Kidney capillary endothelial cell (primary cell): ENCODE measurements around the gene AFAP1L2.

Source experiments
- DNase-seq: peaks from one replicate; pipeline ENCODE4 v3.0.0-alpha.2; 2018; ENCODE audit warnings: low spot score

The AFAP1L2 gene

GRCh38 chr10:114311496-114312209, 92.6 kb downstream of the AFAP1L2 start:
- DNase-seq: no peak

- no peak for DNase-seq
Observed at GRCh38 chr10:114311023-114311422, 93.3 kb downstream of the AFAP1L2 start.

DNA sequence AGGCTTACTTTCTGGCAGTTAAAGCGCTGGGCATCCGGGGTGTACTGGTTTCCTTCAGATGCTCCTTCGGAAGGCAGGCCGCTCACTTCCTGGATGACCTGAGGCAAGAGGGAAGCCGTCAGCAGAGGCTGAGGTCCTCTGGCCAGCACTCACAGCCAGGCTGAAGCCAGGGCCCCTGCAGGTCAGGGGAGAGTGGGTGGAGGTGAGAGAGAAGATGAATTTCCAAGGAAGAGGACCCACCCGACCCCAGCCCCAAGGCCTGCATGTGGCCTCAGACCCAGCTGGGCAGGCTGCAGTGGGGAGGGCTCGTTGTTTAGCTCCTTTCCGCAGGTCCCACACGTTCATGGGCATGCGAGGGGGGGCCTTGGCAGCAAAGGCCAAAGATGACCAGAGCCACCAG, 94.0 kb downstream of the AFAP1L2 start:
- no peak for DNase-seq

- no peak for DNase-seq
Observed at GRCh38 chr10:114309364-114309651, 95.0 kb downstream of the AFAP1L2 start.

DNA sequence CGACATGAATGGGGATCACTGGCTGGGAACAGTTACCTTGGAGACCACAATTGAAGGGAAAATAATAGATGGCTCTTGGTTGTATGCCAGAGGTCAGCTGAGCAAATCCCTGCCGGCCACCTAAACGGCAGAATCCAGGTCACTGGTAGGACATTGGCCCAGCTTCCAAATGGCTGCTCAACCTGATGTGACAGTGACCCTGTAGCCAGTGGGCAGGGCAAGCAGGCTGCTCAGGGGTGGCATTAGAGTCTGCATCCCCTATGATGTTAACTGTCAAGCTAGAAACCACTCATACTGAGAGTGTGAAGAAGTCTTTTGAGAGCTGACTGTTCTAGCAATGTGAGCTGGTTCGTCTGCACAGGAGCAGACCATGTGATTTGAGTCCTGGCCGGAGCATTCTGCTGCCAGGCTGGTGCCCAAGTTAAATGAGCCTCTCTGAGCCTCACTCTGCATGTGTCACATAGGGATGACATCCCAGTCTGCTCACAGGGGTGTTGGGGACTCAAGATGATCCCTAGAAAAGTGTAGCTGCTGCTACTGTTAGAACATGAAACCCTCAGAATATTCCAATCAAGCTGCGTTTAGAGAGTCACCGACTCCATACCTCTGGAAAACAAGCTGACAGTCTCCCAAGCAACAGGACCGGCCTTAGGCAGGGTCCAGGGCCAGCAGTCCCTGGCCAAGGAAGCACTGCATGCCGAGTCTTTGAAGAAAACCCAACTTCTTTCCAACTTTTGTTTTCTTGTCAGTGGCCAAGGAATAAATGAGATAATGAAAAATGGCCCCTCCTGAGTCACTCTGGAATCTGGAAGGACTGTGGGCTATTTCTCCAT, 95.6 kb downstream of the AFAP1L2 start:
- DNase-seq: no peak

- DNase-seq: no peak
Observed at GRCh38 chr10:114307731-114308130, 96.6 kb downstream of the AFAP1L2 start.

DNA sequence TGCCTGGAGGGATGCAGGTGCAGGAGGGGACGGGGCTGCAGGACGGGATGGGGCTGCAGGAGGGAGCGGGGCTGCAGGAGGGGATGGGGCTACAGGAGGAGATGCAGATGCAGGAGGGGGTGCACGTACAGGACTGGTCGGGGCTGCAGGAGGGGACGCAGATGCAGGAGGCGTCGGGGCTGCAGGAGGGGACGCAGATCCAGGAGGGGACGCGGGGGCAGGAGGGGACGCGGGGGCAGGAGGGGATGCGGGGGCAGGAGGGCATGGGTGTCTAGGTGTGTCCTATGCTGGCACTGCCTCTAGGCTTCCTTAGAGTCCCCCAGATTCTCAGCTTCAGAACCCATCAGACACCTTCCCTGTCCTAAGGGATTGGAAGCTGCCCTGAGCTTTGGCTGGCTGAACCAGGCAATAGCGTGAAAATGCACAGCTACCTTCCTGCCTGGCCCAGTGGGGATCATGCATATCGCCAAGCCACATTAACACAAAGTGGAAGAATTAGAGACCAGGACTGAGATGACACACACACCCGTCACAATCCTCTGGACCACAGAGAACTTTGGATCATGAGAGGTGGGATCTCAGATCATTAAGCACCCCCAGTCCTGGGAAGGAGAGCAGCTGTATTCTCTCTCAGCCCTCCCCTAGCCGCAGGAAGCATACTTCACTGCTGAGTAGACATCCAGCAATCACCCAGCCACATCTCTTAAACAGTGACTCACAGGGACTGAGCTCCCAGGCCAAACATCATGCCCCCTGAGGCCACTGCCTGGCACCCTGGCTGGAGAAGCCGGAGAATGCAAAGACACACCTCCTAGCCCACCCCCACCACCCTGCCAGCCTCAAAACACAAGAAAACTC, 98.0 kb downstream of the AFAP1L2 start:
- DNase-seq: peak; percentile 33

DNA sequence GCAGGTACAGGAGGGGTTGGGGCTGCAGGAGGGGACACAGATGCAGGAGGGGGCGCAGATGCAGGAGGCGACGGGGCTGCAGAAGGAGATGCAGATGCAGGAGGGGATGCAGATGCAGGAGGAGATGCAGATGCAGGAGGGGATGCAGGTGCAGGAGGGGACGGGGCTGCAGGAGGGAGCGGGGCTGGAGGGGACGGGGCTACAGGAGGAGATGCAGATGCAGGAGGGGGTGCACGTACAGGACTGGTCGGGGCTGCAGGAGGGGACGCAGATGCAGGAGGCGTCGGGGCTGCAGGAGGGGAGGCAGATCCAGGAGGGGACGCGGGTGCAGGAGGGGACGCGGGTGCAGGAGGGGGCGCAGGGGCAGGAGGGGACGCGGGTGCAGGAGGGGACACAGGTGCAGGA, 98.8 kb downstream of the AFAP1L2 start:
- DNase-seq: no peak

DNA sequence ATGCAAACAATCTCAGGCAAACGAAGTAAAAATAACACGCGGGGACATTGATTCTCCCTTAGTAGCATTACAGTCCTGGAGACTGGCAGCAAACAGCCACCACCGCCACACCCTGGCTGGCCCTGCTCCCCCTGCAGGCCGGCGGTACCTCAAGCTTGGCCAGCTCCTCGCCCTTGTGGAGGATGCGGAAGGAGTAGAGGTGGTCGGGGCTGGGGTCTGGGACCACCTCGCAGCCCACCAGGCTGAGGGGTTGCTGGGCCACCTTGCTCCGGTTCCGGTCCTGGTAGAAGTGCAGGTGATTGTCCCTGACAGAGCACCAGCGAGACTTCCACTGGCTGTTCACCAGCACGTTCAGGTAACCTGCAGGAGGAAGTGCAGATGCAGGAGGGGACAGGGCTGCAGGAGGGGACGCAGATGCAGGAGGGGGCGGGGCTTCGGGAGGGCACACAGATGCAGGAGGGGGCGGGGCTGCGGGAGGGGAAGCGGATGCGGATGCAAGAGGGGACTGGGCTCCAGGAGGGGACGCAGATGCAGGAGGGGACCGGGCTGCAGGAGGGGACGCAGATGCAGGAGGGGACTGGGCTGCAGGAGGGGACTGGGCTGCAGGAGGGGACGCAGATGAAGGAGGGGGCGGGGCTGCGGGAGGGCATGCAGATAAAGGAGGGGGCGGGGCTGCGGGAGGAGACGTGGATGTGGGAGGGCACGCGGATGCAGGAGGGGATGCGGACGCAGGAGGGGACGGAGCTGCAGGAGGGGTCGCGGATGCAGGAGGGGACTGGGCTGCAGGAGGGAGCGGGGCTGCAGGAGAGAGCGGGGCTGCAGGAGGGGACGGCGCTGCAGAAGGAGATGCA, 99.5 kb downstream of the AFAP1L2 start:
- no peak for DNase-seq

DNA sequence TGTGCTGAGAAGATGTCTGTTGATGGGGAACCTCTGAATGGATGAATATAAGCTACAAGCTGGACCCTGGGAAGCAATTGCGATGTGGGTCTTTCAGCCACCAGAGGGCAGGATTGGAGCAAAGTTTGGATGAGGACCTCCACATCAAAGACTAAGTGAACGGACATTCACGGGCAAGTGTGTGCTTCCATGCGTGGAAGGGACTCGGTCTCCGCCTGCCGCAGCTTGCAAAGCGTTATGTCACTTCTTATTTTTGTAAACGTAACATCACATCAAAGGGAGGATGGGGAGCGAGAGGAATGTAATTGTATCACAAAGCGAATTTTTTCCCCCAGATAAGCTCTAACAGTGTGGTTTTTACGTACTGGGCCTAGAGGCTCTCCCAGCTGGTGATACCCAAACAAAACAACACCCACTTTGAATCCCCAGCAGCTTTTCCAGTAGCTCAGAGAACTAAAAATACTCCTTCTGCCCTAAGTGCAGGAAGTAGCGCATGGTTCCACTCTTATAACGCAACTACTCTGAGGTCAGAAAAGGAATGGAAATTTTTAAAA, 100.2 kb downstream of the AFAP1L2 start:
- DNase-seq: peak; percentile 76

DNA sequence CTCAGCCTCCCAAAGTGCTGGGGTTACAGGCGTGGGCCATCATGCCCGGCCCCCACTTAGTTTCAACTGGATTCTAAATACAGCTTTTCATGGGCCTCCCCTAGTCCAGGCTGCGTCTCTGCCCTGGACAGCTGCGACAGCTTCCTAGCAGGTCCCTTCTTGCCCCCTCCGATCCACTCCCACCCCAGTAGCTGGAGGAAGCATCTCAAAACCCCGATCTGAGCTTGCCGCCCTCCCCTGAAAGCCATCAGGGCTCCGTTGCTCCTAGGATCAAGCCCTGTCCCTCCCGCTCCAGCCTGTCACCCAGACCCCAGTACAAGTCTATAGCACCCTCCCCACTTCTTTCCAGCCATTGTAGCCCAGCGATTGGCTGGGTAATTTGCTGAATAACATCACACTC, 100.7 kb downstream of the AFAP1L2 start:
- no peak for DNase-seq

DNA sequence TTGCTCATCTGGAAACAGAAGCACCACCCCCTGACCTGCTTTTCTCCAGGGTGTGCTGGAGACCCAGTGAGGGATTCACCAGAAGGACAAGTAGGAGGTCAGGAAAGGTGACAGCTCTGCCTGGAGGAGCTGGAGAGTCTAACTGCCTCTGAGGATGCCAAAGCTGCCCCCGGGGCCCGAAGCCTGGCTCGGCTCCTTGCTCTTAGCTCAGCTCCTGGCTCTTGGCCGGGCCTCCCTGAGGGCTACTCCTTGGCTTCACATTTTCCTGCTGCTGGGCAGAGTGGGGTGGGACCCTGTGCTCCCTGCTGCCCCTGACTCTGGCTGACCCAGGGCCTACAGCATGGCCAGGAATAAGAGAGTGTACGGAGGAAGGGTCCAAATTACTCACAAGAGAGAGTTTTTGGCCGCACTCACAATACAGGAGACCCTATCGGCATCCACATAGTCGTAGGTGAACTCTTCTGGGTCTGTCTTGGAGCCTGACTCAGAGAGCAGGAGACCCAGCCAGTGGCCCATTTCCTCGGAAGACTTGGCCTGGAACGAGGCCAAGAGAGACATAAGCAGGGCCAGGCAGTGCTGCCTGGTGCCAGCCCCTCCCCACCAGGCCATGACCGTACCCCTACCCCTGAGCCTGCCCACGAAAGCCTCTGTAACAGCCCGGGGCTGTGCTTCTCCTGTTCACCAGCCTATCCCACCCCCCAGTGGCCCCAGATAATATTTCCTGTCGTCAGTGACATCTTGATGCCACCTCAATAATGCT, 102.2 kb downstream of the AFAP1L2 start:
- DNase-seq: no peak

- DNase-seq: no peak
Observed at GRCh38 chr10:114301177-114301576, 103.1 kb downstream of the AFAP1L2 start.

DNA sequence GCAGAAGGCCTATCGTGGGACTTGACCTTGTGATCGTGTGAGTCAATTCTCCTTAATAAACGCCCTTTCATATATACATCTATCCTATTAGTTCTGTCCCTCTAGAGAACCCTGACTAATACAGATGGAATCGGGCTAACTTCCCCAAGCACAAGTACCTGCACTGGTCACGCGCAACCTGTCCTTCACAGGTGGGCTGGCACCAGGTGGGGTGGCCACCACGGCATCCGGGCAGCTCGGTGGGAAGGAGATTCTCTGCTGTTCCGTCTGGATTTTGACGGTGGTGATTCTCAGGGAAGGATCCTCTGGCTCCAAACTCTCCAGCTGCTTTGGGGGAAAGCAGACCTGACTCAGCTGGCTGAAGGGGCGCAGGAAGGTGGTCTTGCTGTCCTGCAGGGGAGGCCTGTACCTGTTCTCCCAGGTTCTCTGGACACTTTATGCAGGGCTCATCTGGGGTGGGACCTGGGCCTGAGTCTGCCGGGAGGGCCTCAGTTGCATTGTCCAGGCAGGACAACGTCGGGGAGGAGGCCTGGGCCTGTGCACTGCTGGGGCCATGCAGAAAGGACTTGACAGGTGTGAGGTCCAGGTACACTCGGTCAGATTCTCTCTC, 104.2 kb downstream of the AFAP1L2 start:
- DNase-seq: no peak

DNA sequence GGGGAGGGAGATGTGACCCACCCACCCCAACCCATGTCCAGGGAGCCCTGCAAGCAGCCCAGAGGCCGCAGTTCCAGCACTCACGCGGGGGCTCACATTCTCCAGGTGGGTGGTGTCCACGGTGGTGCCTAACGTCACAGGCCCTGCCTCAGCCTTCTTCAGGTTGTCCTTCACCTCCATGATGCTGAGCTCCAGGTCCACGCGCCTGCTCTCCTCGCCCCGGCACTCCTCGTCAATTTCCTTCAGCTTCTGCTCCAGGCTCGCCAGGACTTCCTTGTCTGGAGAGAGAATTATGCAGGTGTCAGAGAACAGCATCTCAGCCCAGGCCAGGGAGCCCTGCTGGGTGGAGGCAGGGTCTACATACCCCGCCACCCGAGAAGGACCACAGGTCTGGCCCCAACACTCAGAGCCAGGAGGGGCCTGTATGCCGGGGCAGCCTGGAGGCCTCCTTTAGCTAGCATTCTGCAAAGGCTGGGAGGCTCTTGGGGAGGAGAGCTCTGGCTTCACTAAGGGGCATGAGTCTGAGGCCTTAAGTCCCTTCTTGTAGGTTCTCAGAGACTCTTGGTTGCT, 107.1 kb downstream of the AFAP1L2 start:
- no peak for DNase-seq

GRCh38 chr10:114295393-114295792, 108.9 kb downstream of the AFAP1L2 start:
- no peak for DNase-seq

DNA sequence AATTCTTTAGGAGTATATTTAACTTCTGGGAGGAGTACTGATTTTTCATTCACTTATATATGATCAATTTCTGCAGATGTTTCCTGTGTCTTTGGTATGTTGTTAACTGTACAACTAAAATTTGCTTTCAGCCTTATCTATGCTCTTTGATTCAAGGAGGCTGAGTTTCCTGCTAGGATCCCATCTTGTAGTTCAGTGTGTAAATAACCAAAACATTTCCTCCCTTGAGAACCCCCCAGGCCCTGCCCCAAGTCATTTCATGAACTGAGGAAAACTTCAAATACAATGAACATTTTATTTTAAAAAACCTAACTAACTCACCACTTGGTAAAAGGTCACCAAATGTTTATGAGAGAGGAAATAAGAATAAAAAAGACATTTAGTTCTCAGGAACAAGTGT, 109.8 kb downstream of the AFAP1L2 start:
- no peak for DNase-seq

DNA sequence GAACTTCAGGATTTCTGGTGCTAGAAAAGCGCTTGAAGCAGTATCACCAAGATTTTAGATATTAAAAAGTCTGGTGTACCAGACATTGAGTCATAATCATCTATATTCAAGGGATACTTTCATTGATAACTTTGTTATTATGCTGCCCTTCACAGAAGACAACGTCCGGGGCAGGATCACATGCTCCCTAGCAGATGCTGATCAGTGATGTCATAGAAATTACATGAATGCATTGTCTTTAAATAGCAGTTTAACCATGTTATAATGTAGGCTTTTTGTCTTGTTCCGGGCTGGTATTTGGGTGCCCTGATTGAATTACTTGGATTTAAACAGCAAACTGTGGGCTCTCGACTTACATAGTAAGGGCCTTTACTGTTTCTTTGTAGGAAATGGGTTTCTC, 111.2 kb downstream of the AFAP1L2 start:
- DNase-seq: no peak

DNA sequence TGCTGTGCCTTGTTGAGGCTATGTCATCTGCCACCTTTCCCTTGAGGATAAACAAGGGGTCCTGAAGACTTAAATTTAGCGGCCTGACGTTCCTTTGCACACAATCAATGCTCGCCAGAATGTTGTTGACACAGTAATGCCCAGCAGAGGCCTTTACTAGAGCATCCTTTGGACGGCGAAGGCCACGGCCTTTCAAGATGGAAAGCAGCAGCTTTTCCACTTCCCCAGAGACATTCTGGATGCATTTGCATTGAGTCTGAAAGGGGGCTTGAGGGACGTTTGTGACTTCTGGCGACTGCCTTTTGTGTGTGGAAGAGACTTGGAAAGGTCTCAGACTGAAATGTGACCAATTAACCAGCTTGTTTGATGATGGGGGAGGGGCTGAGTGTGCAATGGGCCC, 112.8 kb downstream of the AFAP1L2 start:
- no peak for DNase-seq

GRCh38 chr10:114291076-114291475, 113.2 kb downstream of the AFAP1L2 start:
- DNase-seq: no peak
